H1 (cell line): ENCODE results near the gene KRTAP10-4. TPM values are rescaled to one million over a fixed set of nuclear protein-coding genes. Genes with fewer than 3 reads are reported as not detected.

ENCODE experiments used
- POLR2AphosphoS5 ChIP-seq: IDR thresholded peaks from 2 replicates; pipeline ENCODE4 v1.6.1; 2011; ENCODE audit warnings: low read depth, low read length
- TAF7 ChIP-seq: optimal IDR thresholded peaks from 2 replicates; pipeline ENCODE3; 2011; ENCODE audit warnings: low read depth, mild to moderate bottlenecking, inconsistent platforms, low read length, moderate library complexity, borderline replicate concordance
- polyA plus RNA-seq, 7 experiments: library from polyadenylated mRNA; depleted of rRNA in 3 of 7; stranded (reverse) in 5 of 7; unstranded in 2 of 7; fragments of >200 nt in 5 of 7; fragments of 200-250 nt in 2 of 7; gene quantifications; 1 replicate in 5 of 7; 2 replicates in 1 of 7; 4 replicates in 1 of 7; pipeline versions ENCODE4 v1.2.1 to v1.2.3, GENCODE V29; 2011 to 2013; ENCODE audit warnings: missing spikeins in 2 of 7, mixed read lengths in 2 of 7
- total RNA-seq: library from RNA; stranded (reverse); fragmentation: NEBNext Ultra II Directional; extraction: Animal tissue kit (Norgen Biotek cat#: 25700); gene quantifications from 2 replicates; pipeline ENCODE4 v1.2.1, GENCODE V29; 2021
- TF ChIP-seq, protein P1 (sequence below), 3 experiments: IDR thresholded peaks; 1 replicate in 2 of 3; 2 replicates in 1 of 3; pipeline versions ENCODE4 v1.5.1 to v1.6.1; 2011; ENCODE audit warnings: low read length in 3 of 3, mild to moderate bottlenecking in 3 of 3, inconsistent platforms in 2 of 3, low read depth in 1 of 3, moderate library complexity in 1 of 3; ENCODE audit not compliant: insufficient read depth in 1 of 3; ENCODE audit errors: control extremely low read depth in 1 of 3

KRTAP10-4 gene
- total and polyA plus RNA-seq, 2 of the 8 experiments (the other 6 are each of a cell fraction or from before 2014, with no cell fraction given), result not detected

DNA sequence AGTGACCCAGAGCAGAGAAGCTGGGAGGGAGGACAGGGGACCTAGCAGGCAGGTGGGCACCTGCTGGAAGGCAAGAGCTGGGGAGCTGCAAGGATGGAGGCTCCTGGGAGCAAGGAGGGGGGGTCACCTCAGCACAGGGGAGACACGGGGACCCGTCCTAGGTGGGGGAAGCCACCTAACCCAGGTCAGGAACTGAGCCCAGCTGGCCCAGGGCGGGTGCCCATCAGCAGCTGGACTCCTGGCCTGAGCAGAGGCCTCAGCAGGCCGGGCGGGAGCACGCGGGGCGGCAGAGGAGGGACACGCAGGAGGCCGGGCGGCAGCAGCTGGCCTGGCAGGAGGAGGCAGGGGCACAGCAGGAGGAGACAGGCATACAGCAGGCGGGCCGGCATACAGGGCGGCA, 34.5 kb upstream of the KRTAP10-4 start (continued):
- TF ChIP-seq POLR2AphosphoS5 (no peak), TAF7 (no peak)
- TF ChIP-seq, protein P1, sequence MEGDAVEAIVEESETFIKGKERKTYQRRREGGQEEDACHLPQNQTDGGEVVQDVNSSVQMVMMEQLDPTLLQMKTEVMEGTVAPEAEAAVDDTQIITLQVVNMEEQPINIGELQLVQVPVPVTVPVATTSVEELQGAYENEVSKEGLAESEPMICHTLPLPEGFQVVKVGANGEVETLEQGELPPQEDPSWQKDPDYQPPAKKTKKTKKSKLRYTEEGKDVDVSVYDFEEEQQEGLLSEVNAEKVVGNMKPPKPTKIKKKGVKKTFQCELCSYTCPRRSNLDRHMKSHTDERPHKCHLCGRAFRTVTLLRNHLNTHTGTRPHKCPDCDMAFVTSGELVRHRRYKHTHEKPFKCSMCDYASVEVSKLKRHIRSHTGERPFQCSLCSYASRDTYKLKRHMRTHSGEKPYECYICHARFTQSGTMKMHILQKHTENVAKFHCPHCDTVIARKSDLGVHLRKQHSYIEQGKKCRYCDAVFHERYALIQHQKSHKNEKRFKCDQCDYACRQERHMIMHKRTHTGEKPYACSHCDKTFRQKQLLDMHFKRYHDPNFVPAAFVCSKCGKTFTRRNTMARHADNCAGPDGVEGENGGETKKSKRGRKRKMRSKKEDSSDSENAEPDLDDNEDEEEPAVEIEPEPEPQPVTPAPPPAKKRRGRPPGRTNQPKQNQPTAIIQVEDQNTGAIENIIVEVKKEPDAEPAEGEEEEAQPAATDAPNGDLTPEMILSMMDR (IDR thresholded peaks at IDR 0.05; ENCODE audit: control extremely low read depth in 1 of 3, insufficient read depth in 1 of 3, low read depth in 1 of 3, low read length in 3 of 3), result no peak
